ENCODE data around the gene SPECC1. TPM values are rescaled to one million over a fixed set of nuclear protein-coding genes. Genes with fewer than 3 reads are reported as not detected.
"Not testable (repeated sequence)": the region's sequence is repeated elsewhere in the genome, so short reads cannot be mapped to it uniquely, and the experiment has no call there.

The SPECC1 gene
- total and polyA plus RNA-seq, 2 of the 13 experiments (the other 11 are each of a cell fraction or from before 2014, with no cell fraction given), result 2.3 to 6.9 TPM

GRCh38 chr17:20351405-20351804, 342.2 kb downstream of the SPECC1 start:
- H3K79me2 ChIP-seq (ENCODE audit: insufficient read depth, low read length); H3K4me2 ChIP-seq (ENCODE audit: low read depth, low read length); BruUV-seq (replicated peaks); H3K4me1 ChIP-seq (ENCODE audit: insufficient read depth, low read length); H3K27me3 ChIP-seq (ENCODE audit: control insufficient read depth in 1 of 2, insufficient read depth in 2 of 2, low read length in 2 of 2); H3K9me3 ChIP-seq (ENCODE audit: low read length); H3K36me3 ChIP-seq (replicated peaks in 1 of 2; ENCODE audit: control insufficient read depth in 1 of 2, insufficient read depth in 2 of 2, low read length in 2 of 2); intact Hi-C loops (cut with micrococcal nuclease; ENCODE audit: unreplicated experiment); FAIRE-seq; H3K9ac ChIP-seq (ENCODE audit: insufficient read depth, low read depth, low read length); H4K20me1 ChIP-seq (ENCODE audit: insufficient read depth, low read length); H3K27ac ChIP-seq (ENCODE audit: extremely low read length, insufficient read depth, low read length); CTCF ChIA-PET (ENCODE audit: low intra/inter-chr PET ratio, low total read pairs); ATAC-seq; POLR2A ChIA-PET; DNase-seq (ENCODE audit: low spot score); H2AFZ ChIP-seq (ENCODE audit: low read length); in situ Hi-C loops (cut with HindIII; ENCODE audit: extremely low pct_ligation_motif_present, low pct_unique_long_range_greater_than_20kb); H3K4me3 ChIP-seq (replicated peaks in 1 of 3; ENCODE audit: insufficient read depth in 1 of 3, low read depth in 2 of 3, low read length in 3 of 3): not testable (repeated sequence)
- WGBS (ENCODE audit: low lambda C conversion rate), result 0% methylated on average over 1 of the region's 3 CpGs

- H3K27me3 ChIP-seq (ENCODE audit: control insufficient read depth in 1 of 2, insufficient read depth in 2 of 2, low read length in 2 of 2); H2AFZ ChIP-seq (ENCODE audit: low read length); in situ Hi-C loops (cut with HindIII; ENCODE audit: extremely low pct_ligation_motif_present, low pct_unique_long_range_greater_than_20kb); intact Hi-C loops (cut with micrococcal nuclease; ENCODE audit: unreplicated experiment); FAIRE-seq; H3K9ac ChIP-seq (ENCODE audit: insufficient read depth, low read depth, low read length); H3K4me2 ChIP-seq (ENCODE audit: low read depth, low read length); H3K4me3 ChIP-seq (replicated peaks in 1 of 3; ENCODE audit: insufficient read depth in 1 of 3, low read depth in 2 of 3, low read length in 3 of 3); BruUV-seq (replicated peaks); H3K4me1 ChIP-seq (ENCODE audit: insufficient read depth, low read length); DNase-seq (ENCODE audit: low spot score); CTCF ChIA-PET (ENCODE audit: low intra/inter-chr PET ratio, low total read pairs); H3K9me3 ChIP-seq (ENCODE audit: low read length); H3K27ac ChIP-seq (ENCODE audit: extremely low read length, insufficient read depth, low read length); H4K20me1 ChIP-seq (ENCODE audit: insufficient read depth, low read length); ATAC-seq; H3K79me2 ChIP-seq (ENCODE audit: insufficient read depth, low read length); H3K36me3 ChIP-seq (replicated peaks in 1 of 2; ENCODE audit: control insufficient read depth in 1 of 2, insufficient read depth in 2 of 2, low read length in 2 of 2); POLR2A ChIA-PET: not testable (repeated sequence)
- WGBS (ENCODE audit: low lambda C conversion rate), result 1% methylated on average over 3 of the region's 3 CpGs
These were observed 343.4 kb downstream of the SPECC1 start for GRCh38 chr17:20352567-20352966.

DNA sequence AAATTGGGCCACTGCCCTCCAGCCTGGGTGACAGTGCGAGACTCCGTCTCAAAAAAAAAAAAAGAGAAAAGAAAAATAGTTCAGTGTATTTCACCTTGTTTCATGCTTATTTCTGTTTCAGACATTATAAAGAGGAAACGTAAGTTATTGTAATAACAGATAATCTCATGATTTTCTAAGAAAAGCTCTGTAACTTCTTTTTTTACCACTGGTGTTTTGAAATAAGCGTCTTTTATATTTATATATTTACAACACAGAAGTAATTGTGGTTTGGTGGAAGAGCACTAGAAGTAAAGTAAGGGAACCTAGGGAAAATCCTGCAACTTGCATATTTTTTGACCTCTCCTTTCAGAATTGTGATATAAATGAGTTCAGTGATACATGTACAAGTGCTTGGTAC, 354.7 kb downstream of the SPECC1 start:
- H4K20me1 ChIP-seq (ENCODE audit: insufficient read depth, low read length); H2AFZ ChIP-seq (ENCODE audit: low read length); H3K9me3 ChIP-seq (ENCODE audit: low read length); CTCF ChIA-PET (ENCODE audit: low intra/inter-chr PET ratio, low total read pairs); FAIRE-seq; H3K4me1 ChIP-seq (ENCODE audit: insufficient read depth, low read length); H3K79me2 ChIP-seq (ENCODE audit: insufficient read depth, low read length); H3K4me3 ChIP-seq (replicated peaks in 1 of 3; ENCODE audit: insufficient read depth in 1 of 3, low read depth in 2 of 3, low read length in 3 of 3); DNase-seq (ENCODE audit: low spot score); intact Hi-C loops (cut with micrococcal nuclease; ENCODE audit: unreplicated experiment); POLR2A ChIA-PET; H3K36me3 ChIP-seq (replicated peaks in 1 of 2; ENCODE audit: control insufficient read depth in 1 of 2, insufficient read depth in 2 of 2, low read length in 2 of 2); BruUV-seq (replicated peaks); H3K27me3 ChIP-seq (ENCODE audit: control insufficient read depth in 1 of 2, insufficient read depth in 2 of 2, low read length in 2 of 2); ATAC-seq; H3K9ac ChIP-seq (ENCODE audit: insufficient read depth, low read depth, low read length); H3K27ac ChIP-seq (ENCODE audit: extremely low read length, insufficient read depth, low read length); H3K4me2 ChIP-seq (ENCODE audit: low read depth, low read length); in situ Hi-C loops (cut with HindIII; ENCODE audit: extremely low pct_ligation_motif_present, low pct_unique_long_range_greater_than_20kb): not testable (repeated sequence)
- 42% methylated on average over 4 of the region's 4 CpGs for WGBS (ENCODE audit: low lambda C conversion rate)

Small RNA genes lying within 50 kb of the gene (small RNA-seq; reads per million reads assigned to genes)
- gene AC008088.1 (ENCODE audit: insufficient read depth in 2 of 3, insufficient read length in 3 of 3, low read depth in 2 of 3, low replicate concordance in 1 of 3) (0 reads per million in 3 experiments), gene RNU6-1057P (ENCODE audit: insufficient read depth in 2 of 3, insufficient read length in 3 of 3, low read depth in 2 of 3, low replicate concordance in 1 of 3) (0 reads per million in 3 experiments), gene RNU6-258P (ENCODE audit: insufficient read depth in 2 of 3, insufficient read length in 3 of 3, low read depth in 2 of 3, low replicate concordance in 1 of 3) (0 reads per million in 3 experiments), gene RNU6-467P (ENCODE audit: insufficient read depth in 2 of 3, insufficient read length in 3 of 3, low read depth in 2 of 3, low replicate concordance in 1 of 3) (0 reads per million in 3 experiments)

Other genes starting within 250 kb of the SPECC1 start
- not detected in 2 replicates for gene ULK2, start 141.4 kb upstream of the SPECC1 start, total RNA-seq (2016; rRNA removed; fragmentation: Illumina TruSeq; extraction: Trizol)
- gene ULK2, start 141.4 kb upstream of the SPECC1 start, polyA plus RNA-seq (2011; rRNA removed), result 0.01 TPM in 1 of 2 replicates, not detected in the other
- gene AKAP10, start 31.5 kb upstream of the SPECC1 start, total RNA-seq (2016; rRNA removed; fragmentation: Illumina TruSeq; extraction: Trizol), result 17.4 and 17.6 TPM in 2 replicates
- 17.9 and 21.7 TPM in 2 replicates for gene AKAP10, start 31.5 kb upstream of the SPECC1 start, polyA plus RNA-seq (2011; rRNA removed)